H9 (cell line): ENCODE results near the gene CYBA. TPM values are rescaled to one million over a fixed set of nuclear protein-coding genes. Genes with fewer than 3 reads are reported as not detected.

Experiments used
- DNase-seq: peaks from one replicate; pipeline ENCODE4 v3.0.0-alpha.2; 2017
- H2AFZ ChIP-seq: one replicate; pipeline ENCODE4 v1.6.1; 2013; ENCODE audit warnings: mild to moderate bottlenecking, low read length, control low read depth, moderate library complexity
- H2AK5ac ChIP-seq: 2 replicates; pipeline ENCODE4 v1.6.1; 2013; ENCODE audit warnings: low read length, control low read depth, mixed read lengths; ENCODE audit not compliant: insufficient read length
- H2BK120ac ChIP-seq: one replicate; pipeline ENCODE4 v1.6.1; 2013; ENCODE audit warnings: low read depth, mild to moderate bottlenecking, low read length, control low read depth, inconsistent platforms; ENCODE audit not compliant: poor library complexity, severe bottlenecking
- H2BK12ac ChIP-seq: 2 replicates; pipeline ENCODE4 v1.6.1; 2013; ENCODE audit warnings: low read length, control low read depth, mixed read lengths, low read depth; ENCODE audit not compliant: insufficient read length
- H2BK15ac ChIP-seq: 2 replicates; pipeline ENCODE4 v1.6.1; 2013; ENCODE audit warnings: low read depth, low read length, control low read depth
- H2BK20ac ChIP-seq: one replicate; pipeline ENCODE4 v1.6.1; 2013; ENCODE audit warnings: low read depth, mild to moderate bottlenecking, low read length, control low read depth, inconsistent platforms; ENCODE audit not compliant: poor library complexity, severe bottlenecking
- H2BK5ac ChIP-seq: 2 replicates; pipeline ENCODE4 v1.6.1; 2013; ENCODE audit warnings: low read length, control low read depth, mixed read lengths; ENCODE audit not compliant: insufficient read length
- H3K14ac ChIP-seq: 2 replicates; pipeline ENCODE4 v1.6.1; 2013; ENCODE audit warnings: low read length, control low read depth; ENCODE audit not compliant: insufficient read depth
- H3K18ac ChIP-seq: 2 replicates; pipeline ENCODE4 v1.6.1; 2013; ENCODE audit warnings: low read depth, mild to moderate bottlenecking, mixed read lengths, low read length, control low read depth; ENCODE audit not compliant: insufficient read length
- H3K23ac ChIP-seq: 2 replicates; pipeline ENCODE4 v1.6.1; 2013; ENCODE audit warnings: low read length, control low read depth, mixed read lengths, low read depth; ENCODE audit not compliant: insufficient read length
- H3K23me2 ChIP-seq: 2 replicates; pipeline ENCODE4 v1.6.1; 2013; ENCODE audit warnings: low read depth, mild to moderate bottlenecking, mixed read lengths, low read length, control low read depth; ENCODE audit not compliant: insufficient read length, poor library complexity, severe bottlenecking
- H3K27ac ChIP-seq: 2 replicates; pipeline ENCODE4 v1.5.1; 2013; ENCODE audit warnings: low read length, control low read depth, mixed read lengths, low read depth; ENCODE audit not compliant: insufficient read length
- H3K27me3 ChIP-seq: 2 replicates; pipeline ENCODE4 v1.6.1; 2013; ENCODE audit warnings: low read length, control low read depth, inconsistent platforms; ENCODE audit not compliant: insufficient read depth
- H3K4ac ChIP-seq: 2 replicates; pipeline ENCODE4 v1.6.1; 2013; ENCODE audit warnings: low read depth, mild to moderate bottlenecking, control low read depth, inconsistent platforms, low read length, moderate library complexity
- H3K4me1 ChIP-seq: 2 replicates; pipeline ENCODE4 v1.6.1; 2013; ENCODE audit warnings: low read length, control low read depth, inconsistent platforms; ENCODE audit not compliant: insufficient read depth
- H3K4me2 ChIP-seq: 2 replicates; pipeline ENCODE4 v1.6.1; 2013; ENCODE audit warnings: low read length, control low read depth, mixed read lengths; ENCODE audit not compliant: insufficient read length, insufficient read depth
- H3K56ac ChIP-seq: 2 replicates; pipeline ENCODE4 v1.6.1; 2013; ENCODE audit warnings: low read depth, mild to moderate bottlenecking, mixed read lengths, low read length, control low read depth; ENCODE audit not compliant: insufficient read length
- H3K79me1 ChIP-seq: 2 replicates; pipeline ENCODE4 v1.6.1; 2013; ENCODE audit warnings: low read depth, mild to moderate bottlenecking, moderate library complexity, low read length, control low read depth, inconsistent platforms; ENCODE audit not compliant: insufficient read depth, poor library complexity, severe bottlenecking
- H3K79me2 ChIP-seq: 2 replicates; pipeline ENCODE4 v1.6.1; 2013; ENCODE audit warnings: low read length, control low read depth, inconsistent platforms; ENCODE audit not compliant: insufficient read depth
- H3K9ac ChIP-seq: 2 replicates; pipeline ENCODE4 v1.6.1; 2013; ENCODE audit warnings: low read length, control low read depth, mixed read lengths; ENCODE audit not compliant: insufficient read length; ENCODE audit errors: extremely low read depth
- H3K9me3 ChIP-seq: one replicate; pipeline ENCODE4 v1.6.1; 2013; ENCODE audit warnings: low read depth, low read length, inconsistent platforms; ENCODE audit not compliant: control insufficient read depth
- H3T11ph ChIP-seq: one replicate; pipeline ENCODE4 v1.6.1; 2013; ENCODE audit warnings: mild to moderate bottlenecking, low read length, control low read depth, inconsistent platforms
- H4K20me1 ChIP-seq: one replicate; pipeline ENCODE4 v1.6.1; 2013; ENCODE audit not compliant: control insufficient read depth, insufficient read length, insufficient read depth
- H4K5ac ChIP-seq: 2 replicates; pipeline ENCODE4 v1.6.1; 2013; ENCODE audit warnings: low read depth, mild to moderate bottlenecking, mixed read lengths, low read length, control low read depth; ENCODE audit not compliant: insufficient read length
- H4K8ac ChIP-seq: replicated peaks from 2 replicates; pipeline ENCODE4 v1.6.1; 2013; ENCODE audit warnings: low read length, control low read depth, mixed read lengths, low read depth; ENCODE audit not compliant: insufficient read length
- H4K91ac ChIP-seq: 2 replicates; pipeline ENCODE4 v1.6.1; 2013; ENCODE audit warnings: low read depth, mild to moderate bottlenecking, moderate library complexity, mixed read lengths, low read length, control low read depth; ENCODE audit not compliant: insufficient read length
- H3K27ac Mint-ChIP-seq, 3 experiments: 2 replicates in 2 of 3; 3 replicates in 1 of 3; pipeline ENCODE4 v1.8.0; 2020 to 2021; ENCODE audit warnings: mixed read lengths in 3 of 3, mild to moderate bottlenecking in 1 of 3, moderate library complexity in 1 of 3
- H3K27me3 Mint-ChIP-seq: 2 replicates; pipeline ENCODE4 v1.8.0; 2021; ENCODE audit warnings: low read depth, mild to moderate bottlenecking, moderate library complexity, mixed read lengths
- H3K36me3 Mint-ChIP-seq, 3 experiments: 2 replicates in 2 of 3; 3 replicates in 1 of 3; pipeline ENCODE4 v1.8.0; 2020 to 2021; ENCODE audit warnings: low read depth in 3 of 3, mixed read lengths in 3 of 3; ENCODE audit not compliant: insufficient read depth in 1 of 3
- H3K4me1 Mint-ChIP-seq, 2 experiments: 2 replicates each; pipeline ENCODE4 v1.8.0; 2020; ENCODE audit warnings: mixed read lengths in 2 of 2
- H3K4me3 Mint-ChIP-seq, 2 experiments: 2 replicates in 1 of 2; 3 replicates in 1 of 2; pipeline ENCODE4 v1.8.0; 2020 to 2021; ENCODE audit warnings: mild to moderate bottlenecking in 2 of 2, mixed read lengths in 2 of 2, moderate library complexity in 1 of 2
- H3K9me3 Mint-ChIP-seq, 2 experiments: 2 replicates in 1 of 2; 3 replicates in 1 of 2; pipeline ENCODE4 v1.8.0; 2020; ENCODE audit warnings: mild to moderate bottlenecking in 2 of 2, mixed read lengths in 2 of 2, moderate library complexity in 1 of 2
- WGBS: extraction: QIAGEN DNeasy Blood & Tissue Kit; methylation state at CpG from one replicate; pipeline ENCODE4 v1.1.7; 2013; ENCODE audit warnings: missing lambda C conversion rate, low lambda C conversion rate, mixed read lengths; ENCODE audit not compliant: insufficient read length; ENCODE audit errors: extremely low coverage; 5-methylcytosine and 5-hydroxymethylcytosine counted together
- total RNA-seq: library from RNA; stranded (reverse); gene quantifications from 2 replicates; pipeline ENCODE4 v1.2.1, GENCODE V29; 2021
- TF ChIP-seq, protein P1 (sequence below): fragments of 200-600 bp; sonication (generic); conservative IDR thresholded peaks from 3 replicates; pipeline ENCODE4 v1.8.0; 2021; ENCODE audit warnings: antibody characterized with exemption, mild to moderate bottlenecking

CYBA gene
- total RNA-seq, 1 experiment from 2014 or later, result 153 TPM

DNA sequence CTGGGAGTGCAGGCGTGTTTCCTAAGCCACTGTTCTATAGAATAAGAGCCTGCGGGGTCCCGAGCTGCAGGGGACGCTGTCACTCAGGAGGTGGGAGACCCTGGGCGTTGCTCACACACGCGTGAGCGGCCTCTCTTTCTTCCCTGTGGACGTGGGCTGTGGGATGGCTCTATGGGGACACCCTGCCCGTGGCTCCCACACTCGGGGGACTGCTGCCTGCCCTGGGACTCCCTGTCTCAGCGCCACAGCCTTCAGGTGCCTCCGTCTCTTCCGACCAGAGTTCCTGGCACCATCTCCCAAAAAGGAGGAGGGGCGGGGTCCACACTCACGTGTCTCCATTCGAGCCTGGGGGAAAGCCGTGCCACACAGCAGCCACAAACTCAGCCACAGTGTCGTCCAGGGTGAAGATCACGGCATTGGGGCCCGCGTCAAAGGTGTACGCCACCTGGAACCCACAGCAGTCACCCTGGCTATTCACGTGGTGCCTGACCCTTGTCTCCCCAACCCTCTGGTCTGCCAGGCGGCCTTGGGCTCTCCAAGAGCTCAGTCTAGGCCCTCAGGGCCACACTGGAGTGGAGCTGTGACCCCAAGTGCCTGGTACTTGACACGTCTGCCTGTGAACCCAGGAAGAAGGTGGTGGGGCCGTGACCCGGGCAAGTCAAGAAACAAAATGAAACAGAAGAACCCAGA lies 3.7 kb upstream of the CYBA start:
- Mint-ChIP-seq H3K27me3 (no peaks in the 10 kb centered on the region), H3K9me3 (no peaks in the 10 kb centered on the region), H3K27ac (no peak overlapping the region), H3K4me3 (no peak overlapping the region), H3K36me3 (peaks cover 9 to 31% (median 26%) of the 10 kb centered on the region in 3 experiments; a peak in 6 of 7 replicates), H3K4me1 (peaks cover 4 to 9% of the 10 kb centered on the region in 2 experiments; a peak in 3 of 4 replicates)
- H3K23ac ChIP-seq, result no peak overlapping the region
- no peak overlapping the region for H2AK5ac ChIP-seq
- H3K56ac ChIP-seq, result no peak overlapping the region
- H4K20me1 ChIP-seq, result no peaks in the 10 kb centered on the region
- no peak overlapping the region for H3K18ac ChIP-seq
- no peak overlapping the region for H2BK12ac ChIP-seq
- no peak overlapping the region for H3K14ac ChIP-seq
- H3K27me3 ChIP-seq, result no peaks in the 10 kb centered on the region
- H3K27ac ChIP-seq, result no peak overlapping the region
- H2BK5ac ChIP-seq, result no peak overlapping the region
- no CpG with 5 or more reads among the region's 28 CpGs for WGBS
- H3K79me1 ChIP-seq, result peaks cover 6% of the 10 kb centered on the region
- no peak overlapping the region for H2BK20ac ChIP-seq
- no peak overlapping the region for H4K5ac ChIP-seq
- H3K4me1 ChIP-seq, result no peaks in the 10 kb centered on the region; the same call in 1 of the 2 replicates
- TF ChIP-seq, protein P1, sequence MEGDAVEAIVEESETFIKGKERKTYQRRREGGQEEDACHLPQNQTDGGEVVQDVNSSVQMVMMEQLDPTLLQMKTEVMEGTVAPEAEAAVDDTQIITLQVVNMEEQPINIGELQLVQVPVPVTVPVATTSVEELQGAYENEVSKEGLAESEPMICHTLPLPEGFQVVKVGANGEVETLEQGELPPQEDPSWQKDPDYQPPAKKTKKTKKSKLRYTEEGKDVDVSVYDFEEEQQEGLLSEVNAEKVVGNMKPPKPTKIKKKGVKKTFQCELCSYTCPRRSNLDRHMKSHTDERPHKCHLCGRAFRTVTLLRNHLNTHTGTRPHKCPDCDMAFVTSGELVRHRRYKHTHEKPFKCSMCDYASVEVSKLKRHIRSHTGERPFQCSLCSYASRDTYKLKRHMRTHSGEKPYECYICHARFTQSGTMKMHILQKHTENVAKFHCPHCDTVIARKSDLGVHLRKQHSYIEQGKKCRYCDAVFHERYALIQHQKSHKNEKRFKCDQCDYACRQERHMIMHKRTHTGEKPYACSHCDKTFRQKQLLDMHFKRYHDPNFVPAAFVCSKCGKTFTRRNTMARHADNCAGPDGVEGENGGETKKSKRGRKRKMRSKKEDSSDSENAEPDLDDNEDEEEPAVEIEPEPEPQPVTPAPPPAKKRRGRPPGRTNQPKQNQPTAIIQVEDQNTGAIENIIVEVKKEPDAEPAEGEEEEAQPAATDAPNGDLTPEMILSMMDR, result no peak
- no peak for DNase-seq
- no peak overlapping the region for H3T11ph ChIP-seq
- no peak overlapping the region for H2BK15ac ChIP-seq
- peaks cover 8% of the 10 kb centered on the region; the same call in 1 of the 2 replicates for H3K79me2 ChIP-seq
- no peak overlapping the region for H3K9ac ChIP-seq
- no peak overlapping the region for H4K91ac ChIP-seq
- H4K8ac ChIP-seq, result no peak overlapping the region
- no peak overlapping the region for H3K4ac ChIP-seq
- H3K9me3 ChIP-seq, result no peaks in the 10 kb centered on the region
- no peak overlapping the region for H2AFZ ChIP-seq
- no peak overlapping the region for H3K4me2 ChIP-seq
- peaks cover 17% of the 10 kb centered on the region for H3K23me2 ChIP-seq
- no peak overlapping the region for H2BK120ac ChIP-seq
